K562 (cell line): ENCODE results near the gene KAT5. TPM values are rescaled to one million over a fixed set of nuclear protein-coding genes. Genes with fewer than 3 reads are reported as not detected.

ENCODE experiments used
- ELK1 ChIP-seq: sonication (generic); formaldehyde crosslinking; IDR thresholded peaks from 2 replicates; pipeline ENCODE4 v1.8.1; 2022; ENCODE audit warnings: missing genetic modification reagents
- GABPB2 ChIP-seq: fragments of 250-450 bp; sonication (Bioruptor Pico); conservative IDR thresholded peaks from 2 replicates; pipeline ENCODE4 v1.5.1; 2021; ENCODE audit warnings: mild to moderate bottlenecking
- GTF2E2 ChIP-seq: fragments of 200-800 bp; sonication (Bioruptor generic); IDR thresholded peaks from 2 replicates; pipeline ENCODE4 v1.6.1; 2016; ENCODE audit warnings: missing genetic modification characterization, missing compliant biosample characterization
- HMGN3 ChIP-seq: IDR thresholded peaks from 2 replicates; pipeline ENCODE4 v1.6.1; 2011; ENCODE audit warnings: borderline replicate concordance, low read depth, mild to moderate bottlenecking, mixed read lengths, low read length; ENCODE audit not compliant: insufficient read length; ENCODE audit errors: extremely low read depth
- JUN ChIP-seq, 2 experiments: sonication (generic) in 1 of 2; formaldehyde crosslinking in 1 of 2; IDR thresholded peaks; 2 replicates each; pipeline versions ENCODE4 v1.6.1 to v1.8.0; 2012 to 2022; ENCODE audit warnings: borderline replicate concordance in 2 of 2, mild to moderate bottlenecking in 2 of 2, improper control_type of control experiment in 1 of 2, low read depth in 1 of 2, low read length in 1 of 2, missing genetic modification reagents in 1 of 2
- KDM4B ChIP-seq, 2 experiments: fragments of 450-650 bp in 1 of 2; sonication (generic) in 1 of 2; IDR thresholded peaks; 2 replicates each; pipeline ENCODE4 v1.6.1; 2016 to 2017; ENCODE audit warnings: borderline replicate concordance in 2 of 2, antibody characterized with exemption in 1 of 2, low read depth in 1 of 2, mild to moderate bottlenecking in 1 of 2
- KLF13 ChIP-seq: fragments of 450-650 bp; IDR thresholded peaks from 2 replicates; pipeline ENCODE4 v1.6.1; 2016; ENCODE audit warnings: missing genetic modification characterization, low read depth, mild to moderate bottlenecking, missing compliant biosample characterization, moderate library complexity, borderline replicate concordance
- MNT ChIP-seq, 2 experiments: fragments of 450-650 bp; conservative IDR thresholded peaks; 2 replicates each; pipeline ENCODE4 v1.6.1; 2017; ENCODE audit warnings: mild to moderate bottlenecking in 2 of 2, moderate library complexity in 2 of 2
- NR2C2 ChIP-seq, 2 experiments: fragments of 200-800 bp in 1 of 2; sonication (Bioruptor generic) in 1 of 2; sonication (generic) in 1 of 2; formaldehyde crosslinking in 1 of 2; IDR thresholded peaks; 2 replicates each; pipeline versions ENCODE4 v1.6.1 to v1.8.0; 2016 to 2022; ENCODE audit warnings: mild to moderate bottlenecking in 1 of 2, missing compliant biosample characterization in 1 of 2, missing genetic modification characterization in 1 of 2, missing genetic modification reagents in 1 of 2
- PHF8 ChIP-seq: fragments of 200-600 bp; sonication (generic); IDR thresholded peaks from 2 replicates; pipeline ENCODE4 v1.6.1; 2012; ENCODE audit warnings: mixed run types, mild to moderate bottlenecking, inconsistent platforms, low read length, moderate library complexity, borderline replicate concordance
- PKNOX1 ChIP-seq: fragments of 450-650 bp; IDR thresholded peaks from 2 replicates; pipeline ENCODE4 v1.6.1; 2016
- POLR2G ChIP-seq: fragments of 200-400 bp; formaldehyde crosslinking; IDR thresholded peaks from 2 replicates; pipeline ENCODE4 v1.6.1; 2017; ENCODE audit warnings: low read depth, mild to moderate bottlenecking, antibody characterized with exemption, low read length, moderate library complexity
- RNF2 ChIP-seq: sonication (generic); IDR thresholded peaks from 2 replicates; pipeline ENCODE4 v1.6.1; 2016
- TAF9B ChIP-seq: fragments of 450-650 bp; IDR thresholded peaks from 2 replicates; pipeline ENCODE4 v1.6.1; 2018; ENCODE audit warnings: mild to moderate bottlenecking; ENCODE audit not compliant: partially characterized antibody
- ZNF134 ChIP-seq: fragments of 250-450 bp; sonication (Bioruptor Pico); conservative IDR thresholded peaks from 2 replicates; pipeline ENCODE4 v1.4.0; 2020
- ZNF140 ChIP-seq: fragments of 250-450 bp; sonication (Bioruptor Pico); IDR thresholded peaks from 2 replicates; pipeline ENCODE4 v1.8.0; 2021; ENCODE audit warnings: moderate library complexity, mild to moderate bottlenecking, inconsistent platforms
- ZNF165 ChIP-seq: fragments of 250-450 bp; sonication (Bioruptor Pico); IDR thresholded peaks from 2 replicates; pipeline ENCODE4 v1.4.0; 2020; ENCODE audit warnings: borderline replicate concordance
- ZNF23 ChIP-seq: fragments of 250-450 bp; sonication (Bioruptor Pico); IDR thresholded peaks from 2 replicates; pipeline ENCODE4 v1.4.0; 2020; ENCODE audit warnings: mild to moderate bottlenecking
- ZNF232 ChIP-seq: sonication (generic); formaldehyde crosslinking; IDR thresholded peaks from 2 replicates; pipeline ENCODE4 v1.8.0; 2022; ENCODE audit warnings: mild to moderate bottlenecking, missing genetic modification reagents
- ZNF311 ChIP-seq: fragments of 250-450 bp; sonication (Bioruptor Pico); IDR thresholded peaks from 2 replicates; pipeline ENCODE4 v1.4.0; 2020; ENCODE audit warnings: mild to moderate bottlenecking, moderate library complexity
- ZNF444 ChIP-seq: fragments of 250-450 bp; sonication (Bioruptor Pico); IDR thresholded peaks from 2 replicates; pipeline ENCODE4 v1.4.0; 2020; ENCODE audit warnings: mild to moderate bottlenecking, moderate library complexity
- ZNF586 ChIP-seq: fragments of 450-650 bp; formaldehyde crosslinking; conservative IDR thresholded peaks from 2 replicates; pipeline ENCODE4 v1.4.0; 2020; ENCODE audit warnings: mild to moderate bottlenecking, moderate library complexity
- ZNF79 ChIP-seq: fragments of 250-450 bp; sonication (Bioruptor Pico); IDR thresholded peaks from 2 replicates; pipeline ENCODE4 v1.4.0; 2020; ENCODE audit warnings: low read depth, mild to moderate bottlenecking, moderate library complexity
- polyA plus RNA-seq, 8 experiments: library from polyadenylated mRNA; depleted of rRNA in 4 of 8; stranded (reverse) in 5 of 8; unstranded in 3 of 8; fragments of >200 nt; fragmentation: Nextera tagmentation in 2 of 8; fragmentation: Illumina TruSeq in 1 of 8; extraction: Ambion mirVana in 2 of 8; extraction: Trizol in 1 of 8; gene quantifications; 2 replicates each; pipeline versions ENCODE4 v1.2.1 to v1.2.3, GENCODE V29; 2011 to 2014; ENCODE audit warnings: inconsistent platforms in 1 of 8, missing spikeins in 1 of 8
- total RNA-seq, 7 experiments: library from RNA; depleted of rRNA in 6 of 7; stranded (reverse); fragments of >200 nt in 6 of 7; fragmentation: Illumina TruSeq in 2 of 7; extraction: Trizol in 2 of 7; gene quantifications; 2 replicates each; pipeline versions ENCODE4 v1.2.1 to v1.2.3, GENCODE V29; 2011 to 2021; ENCODE audit warnings: low replicate concordance in 1 of 7

The KAT5 gene
- total and polyA plus RNA-seq, 9 of the 15 experiments (the other 6 are each of a cell fraction or from before 2014, with no cell fraction given) = 3.6 to 76.8 (median 52.7) TPM

DNA sequence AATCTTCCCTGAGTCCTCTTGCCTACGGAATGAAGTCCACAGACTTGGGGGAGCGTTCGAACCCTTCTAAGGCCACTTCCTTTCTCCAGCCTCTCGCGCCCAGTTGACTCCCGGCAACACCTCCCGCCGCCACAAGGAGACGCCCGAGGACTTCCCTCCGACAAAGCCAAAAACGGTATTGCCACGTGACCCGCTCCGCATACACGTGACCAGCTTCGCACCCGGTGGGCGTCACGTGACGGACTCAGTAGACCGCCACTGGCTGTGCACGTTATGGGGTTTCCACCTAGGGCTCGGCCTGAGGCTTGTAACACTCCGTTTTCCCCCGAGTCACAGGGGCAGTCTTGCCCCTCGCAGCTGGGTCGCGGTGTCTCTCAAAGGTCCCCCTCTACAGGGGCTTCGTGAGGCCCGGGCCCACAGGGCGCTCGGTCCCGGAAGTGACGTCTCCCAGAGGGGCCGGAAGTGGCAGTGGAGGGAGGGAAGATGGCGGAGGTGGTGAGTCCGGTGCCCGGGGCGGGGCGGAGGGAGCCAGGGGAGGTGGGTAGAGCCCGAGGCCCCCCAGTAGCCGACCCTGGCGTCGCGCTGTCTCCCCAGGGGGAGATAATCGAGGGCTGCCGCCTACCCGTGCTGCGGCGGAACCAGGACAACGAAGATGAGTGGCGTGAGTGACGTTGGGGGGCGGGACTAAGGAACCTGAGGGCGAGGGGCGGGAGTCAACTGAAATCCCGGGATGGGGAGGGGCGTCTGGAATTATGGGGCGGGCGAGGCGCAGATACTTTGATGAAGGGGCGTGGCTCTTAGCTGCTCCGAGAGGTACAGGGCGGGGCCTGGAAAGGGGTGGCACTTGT lies at the start of gene KAT5 (continued):
- TF ChIP-seq PHF8 (peak; percentile 97), ZNF444 (CRISPR knock-in tag) (no peak), ZNF232 (CRISPR knock-in tag) (peak; percentile 85; the same call in 1 of the 2 replicates), ZNF23 (0 out of 2 replicates have a peak, but pooled peaks have one; percentile 39), RNF2 (peak; percentile 86), ZNF79 (CRISPR knock-in tag) (peak; percentile 49; the same call in 1 of the 2 replicates), HMGN3 (no peak), GABPB2 (CRISPR knock-in tag) (no peak), ZNF586 (no peak), MNT (conservative IDR thresholded peaks at IDR 0.05) (peak; percentile 99), POLR2G (peak; percentile 92), PKNOX1 (peak; percentile 98), KDM4B (IDR thresholded peaks at IDR 0.05; ENCODE audit: borderline replicate concordance in 2 of 2, low read depth in 1 of 2) (peak in 1 of 2 experiments; percentile 93; a peak in 2 of 4 replicates), NR2C2 (CRISPR knock-in tag; IDR thresholded peaks at IDR 0.05) (peak; percentile 86), NR2C2 (tag; IDR thresholded peaks at IDR 0.05) (peak; percentile 91), TAF9B (peak; percentile 89), GTF2E2 (tag) (peak; percentile 98), ZNF134 (0 out of 2 replicates have a peak, but pooled peaks have one; percentile 18), ZNF165 (CRISPR knock-in tag) (peak; percentile 75; the same call in 1 of the 2 replicates), ZNF311 (CRISPR knock-in tag) (peak; percentile 73), ELK1 (no peak), JUN (IDR thresholded peaks at IDR 0.05; ENCODE audit: borderline replicate concordance, low read depth, low read length) (peak; percentile 76; the same call in 1 of the 2 replicates), JUN (CRISPR knock-in tag; IDR thresholded peaks at IDR 0.05; ENCODE audit: borderline replicate concordance) (no peak), ZNF140 (peak; percentile 62; the same call in 1 of the 2 replicates), KLF13 (tag) (peak; percentile 72; the same call in 1 of the 2 replicates)
